MM.1S (cell line): ENCODE measurements around the gene KIR3DL3.
"Not testable (repeated sequence)": the region's sequence is repeated elsewhere in the genome, so short reads cannot be mapped to it uniquely, and the experiment has no call there.

ENCODE experiments used
- DNase-seq: peaks from one replicate; pipeline ENCODE4 v3.0.0-alpha.2; 2015
- H2AFZ ChIP-seq: fragments of 300-600 bp; sonication (generic); 2 replicates; pipeline ENCODE4 v1.6.0; 2016; ENCODE audit warnings: antibody characterized with exemption, low read length
- H3F3A ChIP-seq: fragments of 300-600 bp; sonication (generic); 2 replicates; pipeline ENCODE4 v1.6.1; 2016; ENCODE audit warnings: mild to moderate bottlenecking, antibody characterized with exemption, low read length, moderate library complexity, mixed read lengths; ENCODE audit not compliant: insufficient read depth
- H3K27ac ChIP-seq: fragments of 300-600 bp; sonication (generic); 2 replicates; pipeline ENCODE4 v1.5.1; 2016; ENCODE audit warnings: mild to moderate bottlenecking, low read length
- H3K27me3 ChIP-seq: fragments of 300-600 bp; sonication (generic); replicated peaks from 2 replicates; pipeline ENCODE4 v1.6.0; 2016; ENCODE audit warnings: low read length; ENCODE audit not compliant: insufficient read depth
- H3K36me3 ChIP-seq: fragments of 300-600 bp; sonication (generic); replicated peaks from 2 replicates; pipeline ENCODE4 v1.6.1; 2016; ENCODE audit warnings: mild to moderate bottlenecking, low read length, mixed read lengths; ENCODE audit not compliant: insufficient read depth
- H3K4me1 ChIP-seq: fragments of 300-600 bp; sonication (generic); 2 replicates; pipeline ENCODE4 v1.6.1; 2016; ENCODE audit warnings: low read length, mixed read lengths
- H3K4me2 ChIP-seq: fragments of 300-600 bp; sonication (generic); 2 replicates; pipeline ENCODE4 v1.6.0; 2016; ENCODE audit warnings: low read depth, low read length
- H3K4me3 ChIP-seq: fragments of 300-600 bp; sonication (generic); 2 replicates; pipeline ENCODE4 v1.5.1; 2016; ENCODE audit warnings: low read length, mixed read lengths
- H3K79me2 ChIP-seq: fragments of 300-600 bp; sonication (generic); 2 replicates; pipeline ENCODE4 v1.6.1; 2016; ENCODE audit warnings: mixed run types, low read length, mixed read lengths
- H3K9ac ChIP-seq: fragments of 300-600 bp; sonication (generic); 2 replicates; pipeline ENCODE4 v1.6.1; 2016; ENCODE audit warnings: low read length, mixed read lengths
- H3K9me2 ChIP-seq: fragments of 300-600 bp; sonication (generic); replicated peaks from 2 replicates; pipeline ENCODE4 v1.6.1; 2016; ENCODE audit warnings: mild to moderate bottlenecking, low read length, mixed read lengths; ENCODE audit not compliant: insufficient read depth
- H3K9me3 ChIP-seq: fragments of 300-600 bp; sonication (generic); replicated peaks from 2 replicates; pipeline ENCODE4 v1.6.1; 2016; ENCODE audit warnings: mild to moderate bottlenecking, low read length, mixed read lengths; ENCODE audit not compliant: insufficient read depth
- H4K20me1 ChIP-seq: fragments of 300-600 bp; sonication (generic); 2 replicates; pipeline ENCODE4 v1.6.1; 2016; ENCODE audit warnings: mild to moderate bottlenecking, low read length, moderate library complexity, mixed read lengths; ENCODE audit not compliant: insufficient read depth

The KIR3DL3 gene

GRCh38 chr19:54782916-54783315 is 58.7 kb downstream of the KIR3DL3 start:
- not testable (repeated sequence) for H3K79me2 ChIP-seq, H3F3A ChIP-seq, H3K9ac ChIP-seq, H3K4me2 ChIP-seq, H3K36me3 ChIP-seq, H3K9me2 ChIP-seq, H3K9me3 ChIP-seq, H2AFZ ChIP-seq, H3K27ac ChIP-seq, H4K20me1 ChIP-seq, DNase-seq, H3K4me3 ChIP-seq, H3K4me1 ChIP-seq
- H3K27me3 ChIP-seq: peaks cover 18% of the 10 kb centered on the region
